ENCODE data around the gene RASEF.

The RASEF gene

GRCh38 chr9:83062651-83063527 is at the start of gene RASEF:
TSS of gene RASEF (minus strand) at chr9:83063142. CDS start at chr9:83062867, 275 bp downstream.
- H3K27ac ChIP-seq (ENCODE audit: low read length) = no peak within 1 kb of the TSS
- H2AFZ ChIP-seq (ENCODE audit: low read depth, low read length) = no peak within 1 kb of the TSS
- no peaks in the 10 kb centered on the region for H3K4me1 ChIP-seq (ENCODE audit: insufficient read depth, low read length)
- no peak for ATAC-seq (ENCODE audit: insufficient read depth, low read depth)
- H3K9me3 ChIP-seq (ENCODE audit: insufficient read depth, low read length, severe bottlenecking) = no peaks in the 10 kb centered on the region
- H4K20me1 ChIP-seq (ENCODE audit: insufficient read depth, low read length) = no peaks in the 10 kb centered on the region
- H3K36me3 ChIP-seq (ENCODE audit: insufficient read depth, low read length) = no peaks in the 10 kb centered on the region
- H3K79me2 ChIP-seq (ENCODE audit: insufficient read depth, low read length) = no peaks in the 10 kb centered on the region
- no peak within 1 kb of the TSS for H3K4me3 ChIP-seq (ENCODE audit: low read depth in 1 of 2, low read length in 2 of 2)
- no peaks in the 10 kb centered on the region for H3K27me3 ChIP-seq (ENCODE audit: insufficient read depth, low read length, poor library complexity)
- H3K4me2 ChIP-seq (ENCODE audit: insufficient read depth, low read length) = no peak within 1 kb of the TSS
- H3K9ac ChIP-seq (ENCODE audit: low read depth, low read length) = no peak within 1 kb of the TSS
- no peak for DNase-seq
- no peak for TF ChIP-seq EZH2 (IDR thresholded peaks at IDR 0.05; ENCODE audit: borderline replicate concordance, low read depth, low read length, severe bottlenecking)
- TF ChIP-seq CTCF (IDR thresholded peaks at IDR 0.05; ENCODE audit: borderline replicate concordance, extremely low read depth, low read length, poor library complexity, severe bottlenecking) = no peak

GRCh38 chr9:83111169-83111568 is 48.2 kb upstream of the RASEF start:
- Histone ChIP-seq H3K79me2 (ENCODE audit: insufficient read depth, low read length) (no peaks in the 10 kb centered on the region), H4K20me1 (ENCODE audit: insufficient read depth, low read length) (no peaks in the 10 kb centered on the region), H3K9ac (ENCODE audit: low read depth, low read length) (no peak overlapping the region), H3K4me1 (ENCODE audit: insufficient read depth, low read length) (no peaks in the 10 kb centered on the region), H3K4me2 (ENCODE audit: insufficient read depth, low read length) (no peak overlapping the region), H3K27ac (ENCODE audit: low read length) (no peak overlapping the region), H2AFZ (ENCODE audit: low read depth, low read length) (no peak overlapping the region), H3K9me3 (ENCODE audit: insufficient read depth, low read length, severe bottlenecking) (no peaks in the 10 kb centered on the region), H3K36me3 (ENCODE audit: insufficient read depth, low read length) (no peaks in the 10 kb centered on the region), H3K4me3 (ENCODE audit: low read depth in 1 of 2, low read length in 2 of 2) (no peak overlapping the region), H3K27me3 (ENCODE audit: insufficient read depth, low read length, poor library complexity) (no peaks in the 10 kb centered on the region)
- DNase-seq = no peak
- no peak for TF ChIP-seq EZH2 (IDR thresholded peaks at IDR 0.05; ENCODE audit: borderline replicate concordance, low read depth, low read length, severe bottlenecking)
- no peak for TF ChIP-seq CTCF (IDR thresholded peaks at IDR 0.05; ENCODE audit: borderline replicate concordance, extremely low read depth, low read length, poor library complexity, severe bottlenecking)
- ATAC-seq (ENCODE audit: insufficient read depth, low read depth) = no peak

GRCh38 chr9:83109296-83109695 is 46.4 kb upstream of the RASEF start:
- no peak for DNase-seq
- no peaks in the 10 kb centered on the region for H4K20me1 ChIP-seq (ENCODE audit: insufficient read depth, low read length)
- no peak overlapping the region for H3K4me2 ChIP-seq (ENCODE audit: insufficient read depth, low read length)
- TF ChIP-seq EZH2 (IDR thresholded peaks at IDR 0.05; ENCODE audit: borderline replicate concordance, low read depth, low read length, severe bottlenecking) (no peak), CTCF (IDR thresholded peaks at IDR 0.05; ENCODE audit: borderline replicate concordance, extremely low read depth, low read length, poor library complexity, severe bottlenecking) (no peak)
- H3K27me3 ChIP-seq (ENCODE audit: insufficient read depth, low read length, poor library complexity) = no peaks in the 10 kb centered on the region
- no peak overlapping the region for H2AFZ ChIP-seq (ENCODE audit: low read depth, low read length)
- no peaks in the 10 kb centered on the region for H3K9me3 ChIP-seq (ENCODE audit: insufficient read depth, low read length, severe bottlenecking)
- no peaks in the 10 kb centered on the region for H3K4me1 ChIP-seq (ENCODE audit: insufficient read depth, low read length)
- H3K79me2 ChIP-seq (ENCODE audit: insufficient read depth, low read length) = no peaks in the 10 kb centered on the region
- no peak overlapping the region for H3K27ac ChIP-seq (ENCODE audit: low read length)
- no peaks in the 10 kb centered on the region for H3K36me3 ChIP-seq (ENCODE audit: insufficient read depth, low read length)
- no peak overlapping the region for H3K4me3 ChIP-seq (ENCODE audit: low read depth in 1 of 2, low read length in 2 of 2)
- ATAC-seq (ENCODE audit: insufficient read depth, low read depth) = no peak
- H3K9ac ChIP-seq (ENCODE audit: low read depth, low read length) = no peak overlapping the region
